Progenitor cell of endocrine pancreas (in vitro differentiated cells): ENCODE data around the gene C16orf78. TPM values are rescaled to one million over a fixed set of nuclear protein-coding genes. Genes with fewer than 3 reads are reported as not detected.
A peak's percentile ranks its signal among the peaks of the same experiment; 100 is the strongest.

Experiments
- DNase-seq: peaks from one replicate; pipeline ENCODE4 v3.0.0; 2021; ENCODE audit warnings: low spot score; ENCODE audit not compliant: unreplicated experiment
- H3K27ac Mint-ChIP-seq: 2 replicates; pipeline ENCODE4 v1.8.0; 2021; ENCODE audit warnings: mild to moderate bottlenecking, moderate library complexity, mixed read lengths
- H3K27me3 Mint-ChIP-seq: 2 replicates; pipeline ENCODE4 v1.8.0; 2021; ENCODE audit warnings: mixed read lengths
- H3K36me3 Mint-ChIP-seq: 2 replicates; pipeline ENCODE4 v1.8.0; 2022; ENCODE audit warnings: mixed read lengths; ENCODE audit not compliant: insufficient read depth
- H3K4me1 Mint-ChIP-seq: 2 replicates; pipeline ENCODE4 v1.8.0; 2021; ENCODE audit warnings: low read depth, mixed read lengths
- H3K4me3 Mint-ChIP-seq: 2 replicates; pipeline ENCODE4 v1.8.0; 2021; ENCODE audit warnings: low read depth, mild to moderate bottlenecking, moderate library complexity, mixed read lengths
- H3K9me3 Mint-ChIP-seq: 2 replicates; pipeline ENCODE4 v1.8.0; 2021; ENCODE audit warnings: low read depth, mixed read lengths
- total RNA-seq: library from RNA; stranded (reverse); gene quantifications from 2 replicates; pipeline ENCODE4 v1.2.1, GENCODE V29; 2021
- TF ChIP-seq, protein P1 (sequence below): fragments of 200-600 bp; sonication (generic); IDR thresholded peaks from one replicate; pipeline ENCODE4 v1.5.0; 2021; ENCODE audit warnings: antibody characterized with exemption, mild to moderate bottlenecking; ENCODE audit not compliant: unreplicated experiment

Gene C16orf78
- total RNA-seq, 1 donor from 2014 or later = not detected

DNA sequence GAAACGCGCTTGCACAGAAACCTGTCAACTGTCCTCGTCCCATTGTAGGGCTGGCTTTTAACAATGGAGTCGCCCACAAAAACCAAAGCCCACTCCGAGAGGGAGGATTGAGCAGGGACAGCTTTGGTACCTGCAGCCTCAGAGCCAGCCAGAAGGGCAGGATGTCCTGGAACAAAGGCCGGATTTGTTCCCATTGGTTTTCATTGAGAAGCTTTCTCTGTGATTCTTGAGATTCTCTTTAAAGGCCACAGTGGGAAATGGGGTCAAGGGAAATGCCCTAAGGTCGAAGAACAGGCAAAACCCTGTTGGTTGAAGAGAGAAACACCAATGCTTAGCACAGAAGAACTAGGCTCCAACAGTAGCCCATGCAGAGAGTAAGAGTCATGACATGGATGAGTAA, 65.4 kb downstream of the C16orf78 start:
- no peak for DNase-seq
- H3K4me1 Mint-ChIP-seq = peaks cover 22% of the 10 kb centered on the region
- H3K27ac Mint-ChIP-seq = no peak overlapping the region
- TF ChIP-seq, protein P1, sequence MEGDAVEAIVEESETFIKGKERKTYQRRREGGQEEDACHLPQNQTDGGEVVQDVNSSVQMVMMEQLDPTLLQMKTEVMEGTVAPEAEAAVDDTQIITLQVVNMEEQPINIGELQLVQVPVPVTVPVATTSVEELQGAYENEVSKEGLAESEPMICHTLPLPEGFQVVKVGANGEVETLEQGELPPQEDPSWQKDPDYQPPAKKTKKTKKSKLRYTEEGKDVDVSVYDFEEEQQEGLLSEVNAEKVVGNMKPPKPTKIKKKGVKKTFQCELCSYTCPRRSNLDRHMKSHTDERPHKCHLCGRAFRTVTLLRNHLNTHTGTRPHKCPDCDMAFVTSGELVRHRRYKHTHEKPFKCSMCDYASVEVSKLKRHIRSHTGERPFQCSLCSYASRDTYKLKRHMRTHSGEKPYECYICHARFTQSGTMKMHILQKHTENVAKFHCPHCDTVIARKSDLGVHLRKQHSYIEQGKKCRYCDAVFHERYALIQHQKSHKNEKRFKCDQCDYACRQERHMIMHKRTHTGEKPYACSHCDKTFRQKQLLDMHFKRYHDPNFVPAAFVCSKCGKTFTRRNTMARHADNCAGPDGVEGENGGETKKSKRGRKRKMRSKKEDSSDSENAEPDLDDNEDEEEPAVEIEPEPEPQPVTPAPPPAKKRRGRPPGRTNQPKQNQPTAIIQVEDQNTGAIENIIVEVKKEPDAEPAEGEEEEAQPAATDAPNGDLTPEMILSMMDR = no peak
- no peak overlapping the region for H3K4me3 Mint-ChIP-seq
- H3K36me3 Mint-ChIP-seq = no peaks in the 10 kb centered on the region
- no peaks in the 10 kb centered on the region for H3K9me3 Mint-ChIP-seq
- peaks cover 37% of the 10 kb centered on the region for H3K27me3 Mint-ChIP-seq

DNA sequence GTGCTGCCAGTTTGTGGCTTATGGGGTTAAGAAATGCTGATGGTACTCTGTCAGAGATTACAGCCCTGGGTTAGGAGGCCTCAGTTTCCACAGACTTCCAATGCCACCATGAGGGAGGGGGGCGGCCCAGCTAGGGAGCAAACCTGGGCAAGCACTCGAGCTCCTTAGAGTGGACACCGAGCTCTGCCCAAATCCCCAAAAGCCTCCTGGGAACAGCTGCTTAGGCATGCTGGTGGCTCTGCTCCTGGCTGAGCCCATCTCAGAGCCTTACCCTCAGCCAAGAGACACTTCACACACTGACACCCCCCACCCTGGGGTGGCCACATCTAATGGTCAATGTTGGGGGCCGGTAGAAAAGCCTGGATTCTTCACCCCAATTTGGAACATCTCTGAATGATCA, 66.1 kb downstream of the C16orf78 start:
- Mint-ChIP-seq H3K27ac (no peak overlapping the region), H3K4me1 (peaks cover 21% of the 10 kb centered on the region), H3K4me3 (no peak overlapping the region), H3K27me3 (peaks cover 42% of the 10 kb centered on the region), H3K36me3 (no peaks in the 10 kb centered on the region), H3K9me3 (no peaks in the 10 kb centered on the region)
- TF ChIP-seq, protein P1 = no peak
- DNase-seq = no peak

DNA sequence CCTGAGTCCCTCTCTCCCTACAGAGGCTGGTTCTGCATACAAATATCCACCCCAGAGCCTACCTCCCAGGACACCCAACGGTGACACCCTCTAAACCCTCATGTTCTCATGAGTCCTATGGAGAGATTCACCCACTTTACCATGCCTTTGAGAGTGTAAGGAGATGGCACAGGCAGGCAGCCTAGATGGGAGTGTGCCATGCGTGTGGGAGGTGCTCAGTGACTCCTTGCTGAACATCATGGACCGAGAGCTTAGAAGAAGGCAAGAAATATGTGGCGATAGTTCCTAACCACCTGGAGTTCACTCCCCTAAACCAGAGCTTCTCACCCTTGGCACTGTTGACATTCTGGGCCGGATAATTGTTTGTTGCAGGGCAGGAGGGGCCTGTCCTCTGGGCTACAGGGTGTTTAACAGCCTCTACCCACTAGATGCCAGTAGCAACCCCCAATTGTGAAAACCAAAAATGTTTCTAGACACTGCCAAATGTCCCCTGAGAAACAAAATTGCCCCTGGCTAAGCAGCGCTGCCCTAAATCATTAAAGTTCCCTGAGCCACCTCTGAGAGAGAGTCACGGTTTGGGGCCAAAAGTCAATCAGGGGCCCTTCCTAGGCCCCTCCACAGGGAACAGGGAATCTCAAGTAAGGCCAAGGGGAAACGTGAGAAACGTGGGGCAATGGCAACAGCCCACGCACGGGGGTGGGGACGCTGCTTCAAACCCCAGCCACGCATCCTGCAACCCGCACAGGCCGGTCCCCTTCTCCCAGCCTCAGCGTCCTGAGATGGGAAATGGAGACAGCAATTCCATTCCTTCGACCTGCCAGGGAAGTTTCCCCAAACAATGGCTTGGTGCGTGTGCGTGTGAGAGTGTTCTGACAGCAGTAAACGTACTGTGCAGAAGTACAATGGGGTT, 66.8 kb downstream of the C16orf78 start:
- Mint-ChIP-seq H3K27me3 (peaks cover 47% of the 10 kb centered on the region), H3K9me3 (no peaks in the 10 kb centered on the region), H3K27ac (no peak overlapping the region), H3K36me3 (no peaks in the 10 kb centered on the region), H3K4me1 (peaks cover 15% of the 10 kb centered on the region), H3K4me3 (no peak overlapping the region)
- TF ChIP-seq, protein P1 = no peak
- no peak for DNase-seq

DNA sequence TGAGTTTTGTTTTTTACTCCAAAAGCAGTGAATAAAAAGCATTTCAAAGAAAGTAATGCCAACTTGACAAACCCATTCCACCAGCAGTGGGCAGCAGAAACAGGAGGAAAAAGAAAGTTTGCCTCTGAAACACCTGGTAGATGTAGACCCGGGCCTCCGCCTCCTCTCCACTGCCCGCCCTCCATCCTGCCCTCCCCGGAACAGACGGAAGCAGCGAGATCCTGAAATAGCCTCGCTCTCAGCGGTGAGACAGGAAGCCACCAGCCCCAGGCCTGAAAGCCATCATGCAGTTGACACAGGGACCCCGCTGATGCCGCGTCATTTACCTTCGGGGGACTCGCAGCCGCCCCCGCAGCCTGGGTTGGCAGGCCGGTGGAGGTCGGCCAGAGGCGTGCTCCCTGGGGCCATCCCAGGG, 67.8 kb downstream of the C16orf78 start:
- Mint-ChIP-seq H3K4me3 (no peak overlapping the region), H3K27ac (no peak overlapping the region), H3K27me3 (peaks cover 45% of the 10 kb centered on the region), H3K9me3 (no peaks in the 10 kb centered on the region), H3K36me3 (no peaks in the 10 kb centered on the region), H3K4me1 (peaks cover 10% of the 10 kb centered on the region)
- TF ChIP-seq, protein P1 = peak; percentile 28
- DNase-seq = no peak

DNA sequence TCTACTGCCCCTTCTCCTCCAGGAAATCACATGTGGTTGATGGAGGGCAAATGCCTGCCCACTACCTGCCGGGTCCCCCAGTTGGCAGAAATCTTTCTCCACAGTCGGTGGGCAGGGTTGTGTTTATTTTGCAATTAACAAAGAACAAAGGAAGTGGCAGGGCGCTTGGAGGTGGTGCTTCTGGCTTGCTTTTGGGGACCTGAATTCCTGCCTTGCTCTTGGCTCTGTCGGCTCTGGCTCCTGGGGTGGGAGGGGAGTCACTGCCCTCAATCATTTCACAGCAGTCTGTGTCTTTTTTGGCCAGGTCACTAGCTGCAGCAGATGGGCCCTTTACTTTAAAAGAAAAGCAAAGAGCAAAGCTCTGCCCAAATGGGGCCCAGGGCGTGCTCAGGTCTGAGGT, 69.2 kb downstream of the C16orf78 start:
- no peaks in the 10 kb centered on the region for H3K9me3 Mint-ChIP-seq
- no peak overlapping the region for H3K27ac Mint-ChIP-seq
- TF ChIP-seq, protein P1 = no peak
- peaks cover 40% of the 10 kb centered on the region for H3K27me3 Mint-ChIP-seq
- H3K4me3 Mint-ChIP-seq = no peak overlapping the region
- H3K4me1 Mint-ChIP-seq = peaks cover 7% of the 10 kb centered on the region
- H3K36me3 Mint-ChIP-seq = no peaks in the 10 kb centered on the region
- no peak for DNase-seq
